HG02884 (cell line): ENCODE measurements around the gene BICDL2.
A peak's percentile ranks its signal among the peaks of the same experiment; 100 is the strongest.

Experiments used
- ATAC-seq: cut with Tn5 transposase; IDR thresholded peaks from one replicate; pipeline ENCODE4 v1.9.1; 2021; ENCODE audit warnings: mild to moderate bottlenecking, moderate library complexity; ENCODE audit not compliant: unreplicated experiment

BICDL2 gene

GRCh38 chr16:3026003-3026378 is 10.8 kb downstream of the BICDL2 start:
- ATAC-seq: no peak

- no peak for ATAC-seq
Measured at GRCh38 chr16:3025032-3026002, 11.4 kb downstream of the BICDL2 start.

- ATAC-seq: peak; percentile 75
Measured at GRCh38 chr16:3023669-3024478, 12.9 kb downstream of the BICDL2 start, which contains the start of the genes HCFC1R1 and THOC6. TSS of gene HCFC1R1 (minus strand) at chr16:3023942. CDS start at chr16:3023941, 1 bp downstream. TSS of gene THOC6 (plus strand) at chr16:3024035. CDS start at chr16:3024327, 292 bp downstream.

- ATAC-seq: no peak
Measured at GRCh38 chr16:3023415-3023668, 13.4 kb downstream of the BICDL2 start.

GRCh38 chr16:3022684-3023414 is 13.9 kb downstream of the BICDL2 start:
- no peak for ATAC-seq

- ATAC-seq: no peak
Measured at GRCh38 chr16:3022208-3022683, 14.5 kb downstream of the BICDL2 start.

- no peak for ATAC-seq
Measured at GRCh38 chr16:3021449-3022207, 15.1 kb downstream of the BICDL2 start.

GRCh38 chr16:3020604-3021448 is 15.9 kb downstream of the BICDL2 start:
- no peak for ATAC-seq

GRCh38 chr16:3020247-3020603 is 16.5 kb downstream of the BICDL2 start, which contains the start of gene TNFRSF12A:
TSS of gene TNFRSF12A (plus strand) at chr16:3020368. CDS start at chr16:3020398, 30 bp downstream.
- no peak for ATAC-seq

GRCh38 chr16:3019594-3020246 is 17.0 kb downstream of the BICDL2 start:
- no peak for ATAC-seq

- no peak for ATAC-seq
Measured at GRCh38 chr16:3017794-3018506, 18.8 kb downstream of the BICDL2 start, which contains the start of gene CLDN6. TSS of gene CLDN6 (minus strand) at chr16:3018183. CDS start at chr16:3016021, 2,162 bp downstream.

- ATAC-seq: no peak
Measured at GRCh38 chr16:3017344-3017743, 19.4 kb downstream of the BICDL2 start.

GRCh38 chr16:3015865-3016521 is 20.8 kb downstream of the BICDL2 start:
- ATAC-seq: no peak

- ATAC-seq: no peak
Measured at GRCh38 chr16:3014971-3015370, 21.8 kb downstream of the BICDL2 start.

- ATAC-seq: no peak
Measured at GRCh38 chr16:3013998-3014690, 22.6 kb downstream of the BICDL2 start.

- ATAC-seq: no peak
Measured at GRCh38 chr16:3013491-3013951, 23.2 kb downstream of the BICDL2 start.
